Esophagus squamous epithelium (tissue), 4 donors: ENCODE measurements around the gene IST1.

Source experiments
- CTCF ChIP-seq, 6 experiments: fragments of 450-650 bp in 4 of 6; fragments of 200-600 bp in 2 of 6; sonication (generic) in 2 of 6; IDR thresholded peaks; one replicate each; pipeline ENCODE4 v1.5.1; 2016 to 2019; ENCODE audit warnings: antibody characterized with exemption in 6 of 6, mild to moderate bottlenecking in 4 of 6, moderate library complexity in 4 of 6
- POLR2A ChIP-seq, 4 donors: fragments of 450-650 bp; IDR thresholded peaks; one replicate each; pipeline ENCODE4 v1.6.1; 2017; ENCODE audit warnings: antibody characterized with exemption in 4 of 4, mild to moderate bottlenecking in 4 of 4, moderate library complexity in 3 of 4

GRCh38 chr16:71894229-71894920, 956 bp upstream of the IST1 start:
- no peak for TF ChIP-seq POLR2A (IDR thresholded peaks at IDR 0.05)
- peak in 1 of 6 experiments; percentile 9 for TF ChIP-seq CTCF (IDR thresholded peaks at IDR 0.05)
